GM12878 (cell line): ENCODE results near the gene IPCEF1. TPM values are rescaled to one million over a fixed set of nuclear protein-coding genes. Genes with fewer than 3 reads are reported as not detected.

Experiments
- ATAC-seq: fragments of 200-7000 bp; cut with Tn5 transposase; 3 replicates; pipeline ENCODE4 v1.9.1; 2020; ENCODE audit warnings: mild to moderate bottlenecking, moderate library complexity
- BruUV-seq: library from RNA; stranded (reverse); fragments of 400-500 nt; replicated peaks from 2 replicates; lab custom pipeline; 2021; lab: Mats Ljungman, UMichigan
- CTCF ChIA-PET: fragments of 300-600 bp; sonication (Branson Sonifier 250); formaldehyde crosslinking; extraction: SDS; loops from one replicate; lab custom pipeline; 2021; ENCODE audit warnings: inconsistent platforms; lab: Yijun Ruan, JAX
- POLR2A ChIA-PET: fragments of 350-600 bp; formaldehyde crosslinking; extraction: SDS; loops from one replicate; lab custom pipeline; 2021; ENCODE audit warnings: inconsistent platforms; lab: Charles Lee
- RAD21 ChIA-PET: fragments of 300-600 bp; sonication (Branson Sonifier 250); formaldehyde crosslinking; loops from one replicate; lab custom pipeline; 2023; ENCODE audit warnings: antibody characterized with exemption; ENCODE audit not compliant: unreplicated experiment; lab: Charles Lee
- SMC1A ChIA-PET: fragments of 300-600 bp; sonication (Branson Sonifier 250); formaldehyde crosslinking; loops from one replicate; lab custom pipeline; 2023; ENCODE audit not compliant: unreplicated experiment, uncharacterized antibody; lab: Charles Lee
- DNase-seq: peaks from one replicate; pipeline ENCODE4 v3.0.0-alpha.2; 2011; ENCODE audit warnings: low read depth, low spot score
- FAIRE-seq: peaks from 3 replicates; lab custom pipeline; 2011; peaks lifted over from hg19 to GRCh38; lab: Jason Lieb, UNC
- H2AFZ ChIP-seq: 2 replicates; pipeline ENCODE4 v1.6.0; 2011; ENCODE audit warnings: low read depth, low read length, control low read depth; ENCODE audit not compliant: control insufficient read depth
- H3K27ac ChIP-seq: 2 replicates; pipeline ENCODE4 v1.5.1; 2011; ENCODE audit warnings: control low read depth; ENCODE audit not compliant: control insufficient read depth, insufficient read depth
- H3K27me3 ChIP-seq, 2 experiments: replicated peaks in 1 of 2; 2 replicates each; pipeline versions ENCODE4 v1.6.0 to v1.6.1; 2011; ENCODE audit warnings: low read length in 1 of 2; ENCODE audit not compliant: control insufficient read depth in 2 of 2, insufficient read depth in 2 of 2
- H3K36me3 ChIP-seq, 2 experiments: 2 replicates each; pipeline ENCODE4 v1.5.1; 2011; ENCODE audit warnings: low read length in 1 of 2; ENCODE audit not compliant: control insufficient read depth in 2 of 2, insufficient read depth in 2 of 2
- H3K4me1 ChIP-seq: 2 replicates; pipeline ENCODE4 v1.6.1; 2011; ENCODE audit warnings: mild to moderate bottlenecking, low read length, moderate library complexity, mixed read lengths; ENCODE audit not compliant: control insufficient read depth, insufficient read depth
- H3K4me2 ChIP-seq: 2 replicates; pipeline ENCODE4 v1.6.0; 2011; ENCODE audit warnings: control low read depth; ENCODE audit not compliant: control insufficient read depth, insufficient read depth
- H3K4me3 ChIP-seq: fragments of 200-600 bp; sonication (generic); 2 replicates; pipeline ENCODE4 v1.5.1; 2016
- H3K79me2 ChIP-seq: 2 replicates; pipeline ENCODE4 v1.6.0; 2011; ENCODE audit warnings: low read length; ENCODE audit not compliant: control insufficient read depth, insufficient read depth
- H3K9ac ChIP-seq: 2 replicates; pipeline ENCODE4 v1.8.0; 2011; ENCODE audit warnings: low read length, control low read depth, mixed read lengths; ENCODE audit not compliant: control insufficient read depth, insufficient read depth
- H3K9me3 ChIP-seq: replicated peaks from 3 replicates; pipeline ENCODE4 v1.5.1; 2011; ENCODE audit warnings: mild to moderate bottlenecking, low read length; ENCODE audit not compliant: control insufficient read depth, insufficient read depth
- H4K20me1 ChIP-seq: 2 replicates; pipeline ENCODE4 v1.6.0; 2011; ENCODE audit not compliant: control insufficient read depth, insufficient read depth
- BCL11A ChIP-seq: IDR thresholded peaks from 2 replicates; pipeline ENCODE4 v1.6.1; 2011; ENCODE audit warnings: low read depth, low read length
- HDAC6 ChIP-seq: fragments of 200-600 bp; sonication (generic); IDR thresholded peaks from one replicate; pipeline ENCODE4 v1.8.0; 2017; ENCODE audit warnings: antibody characterized with exemption; ENCODE audit not compliant: unreplicated experiment
- MTA2 ChIP-seq: fragments of 450-650 bp; IDR thresholded peaks from 2 replicates; pipeline ENCODE4 v1.6.1; 2016; ENCODE audit warnings: low read depth, mild to moderate bottlenecking, moderate library complexity
- NR2C2 ChIP-seq: IDR thresholded peaks from 2 replicates; pipeline ENCODE4 v1.6.1; 2011; ENCODE audit warnings: borderline replicate concordance, low read depth; ENCODE audit not compliant: control insufficient read depth, insufficient read length
- PBX3 ChIP-seq: IDR thresholded peaks from 2 replicates; pipeline ENCODE4 v1.6.1; 2011; ENCODE audit warnings: mild to moderate bottlenecking, low read depth, low read length, moderate library complexity; ENCODE audit not compliant: insufficient replicate concordance
- RCOR1 ChIP-seq: conservative IDR thresholded peaks from 2 replicates; pipeline ENCODE4 v1.6.1; 2012; ENCODE audit warnings: low read depth, low read length, improper control_type of control experiment
- WGBS: methylation state at CpG from one replicate; pipeline ENCODE4 v1.1.6; 2016; ENCODE audit warnings: low lambda C conversion rate; ENCODE audit not compliant: insufficient replicate concordance, insufficient coverage; ENCODE audit errors: missing lambda C conversion rate; 5-methylcytosine and 5-hydroxymethylcytosine counted together
- in situ Hi-C: fragments of 300-500 bp; cut with MboI; formaldehyde crosslinking; loops from 9 replicates; pipeline ENCODE4 v1.14.3; 2018; ENCODE audit warnings: mixed read lengths
- intact Hi-C: fragments of 100-400 bp; cut with micrococcal nuclease; formaldehyde crosslinking; loops from one replicate; pipeline ENCODE4 v1.14.2; 2022; ENCODE audit not compliant: unreplicated experiment
- polyA plus RNA-seq, 11 experiments: library from polyadenylated mRNA; depleted of rRNA in 4 of 11; unstranded in 6 of 11; stranded (reverse) in 5 of 11; fragments of >200 nt; fragmentation: Nextera tagmentation in 4 of 11; fragmentation: Illumina TruSeq in 1 of 11; extraction: Ambion mirVana in 4 of 11; extraction: Trizol in 1 of 11; gene quantifications; 1 replicate in 1 of 11; 2 replicates in 10 of 11; pipeline versions ENCODE4 v1.2.1 to v1.2.3, GENCODE V29; 2011 to 2016; ENCODE audit warnings: inconsistent platforms in 2 of 11, missing spikeins in 2 of 11, low read depth in 1 of 11
- total RNA-seq, 4 experiments: library from RNA; depleted of rRNA in 3 of 4; stranded (reverse); fragments of >200 nt in 3 of 4; fragmentation: Illumina TruSeq in 1 of 4; extraction: Trizol in 1 of 4; gene quantifications; 2 replicates each; pipeline versions ENCODE4 v1.2.1 to v1.2.3, GENCODE V29; 2013 to 2021

The IPCEF1 gene
- total and polyA plus RNA-seq, 10 of the 15 experiments (the other 5 are each of a cell fraction or from before 2014, with no cell fraction given) = 1.3 to 137 (median 4.2) TPM

- TF ChIP-seq PBX3 = no peak
- TF ChIP-seq BCL11A = no peak
- no peak for TF ChIP-seq HDAC6
- no peak for TF ChIP-seq RCOR1
- TF ChIP-seq, all 136 proteins: peak for 0
These were observed 40.5 kb downstream of the IPCEF1 start (continued) for GRCh38 chr6:154316131-154316530.

- CTCF ChIA-PET = no interaction called here
- intact Hi-C loops = no loop called here
- no TSS peak for BruUV-seq
- ATAC-seq = no peak
- Histone ChIP-seq H3K36me3 (no peaks in the 10 kb centered on the region), H3K4me3 (no peak overlapping the region), H3K9ac (no peak overlapping the region), H3K9me3 (no peaks in the 10 kb centered on the region), H2AFZ (no peak overlapping the region), H3K27ac (no peak overlapping the region), H4K20me1 (no peaks in the 10 kb centered on the region), H3K79me2 (no peaks in the 10 kb centered on the region), H3K27me3 (no peaks in the 10 kb centered on the region), H3K4me2 (no peak overlapping the region), H3K4me1 (no peaks in the 10 kb centered on the region)
- TF ChIP-seq NR2C2 (no peak), MTA2 (no peak)
- DNase-seq = no peak
- FAIRE-seq = no peak
- WGBS = 0% methylated on average over 1 of the region's 1 CpG
- in situ Hi-C loops = no loop called here
- RAD21 ChIA-PET = no interaction called here
- SMC1A ChIA-PET = interaction anchor here (0.6 to 1.5 kb wide), 2 partner anchors 17 to 147 kb away, joined by 4 read pairs; no protein-coding TSS in a partner anchor
- POLR2A ChIA-PET = no interaction called here
These were observed 42.5 kb downstream of the IPCEF1 start for GRCh38 chr6:154314084-154314483.
